IPS DF 6.9 (cell line): ENCODE results near the gene GNB1.

Experiments used
- DNase-seq: peaks from one replicate; pipeline ENCODE4 v3.0.0-alpha.2; 2013; ENCODE audit warnings: low read depth, low spot score
- H3K27ac ChIP-seq: one replicate; pipeline ENCODE4 v1.5.1; 2013; ENCODE audit warnings: low read length, control low read depth
- H3K27me3 ChIP-seq: 2 replicates; pipeline ENCODE4 v1.6.1; 2013; ENCODE audit warnings: mild to moderate bottlenecking, low read length; ENCODE audit not compliant: control insufficient read depth, insufficient read depth
- H3K36me3 ChIP-seq: 2 replicates; pipeline ENCODE4 v1.6.1; 2013; ENCODE audit warnings: low read length; ENCODE audit not compliant: control insufficient read depth, insufficient read depth
- H3K4me1 ChIP-seq: 2 replicates; pipeline ENCODE4 v1.6.1; 2013; ENCODE audit warnings: low read length; ENCODE audit not compliant: control insufficient read depth, insufficient read depth
- H3K4me3 ChIP-seq: 2 replicates; pipeline ENCODE4 v1.5.1; 2013; ENCODE audit warnings: mild to moderate bottlenecking, low read length
- H3K9me3 ChIP-seq: 2 replicates; pipeline ENCODE4 v1.6.1; 2013; ENCODE audit warnings: low read length, inconsistent platforms; ENCODE audit not compliant: control insufficient read depth, insufficient read depth
- WGBS: extraction: QIAGEN DNeasy Blood & Tissue Kit; methylation state at CpG from one replicate; pipeline ENCODE4 v1.1.7; 2013; ENCODE audit warnings: mixed read lengths, missing lambda C conversion rate; ENCODE audit not compliant: insufficient read length, insufficient coverage; 5-methylcytosine and 5-hydroxymethylcytosine counted together

Gene GNB1

DNA sequence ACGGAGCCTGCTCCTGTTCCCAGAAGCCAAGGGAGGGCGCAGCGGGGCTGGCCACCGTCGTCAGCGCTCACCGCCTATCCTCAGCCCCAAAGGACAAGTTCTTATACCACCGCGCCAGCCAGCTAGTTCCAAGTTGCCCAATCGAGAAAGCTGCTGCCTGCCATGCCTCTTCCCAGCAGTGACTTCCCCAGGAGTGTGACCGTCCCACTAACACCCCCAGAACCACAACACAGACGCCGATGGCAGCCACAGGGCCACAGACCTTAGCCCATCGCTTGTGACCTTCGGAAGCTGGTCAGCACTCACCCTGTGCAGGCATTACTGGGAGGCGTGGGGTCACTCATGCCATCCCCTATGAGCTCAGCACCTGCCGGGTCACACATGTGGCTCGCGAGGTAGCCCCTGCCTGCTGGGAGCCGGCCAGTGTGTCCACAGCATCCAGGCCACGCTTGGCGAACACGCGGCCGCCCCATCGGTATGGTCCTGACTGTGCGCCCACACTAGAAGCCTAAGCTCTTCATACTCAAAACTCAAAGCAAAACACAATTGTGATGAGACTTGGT, 132.7 kb downstream of the GNB1 start:
- Histone ChIP-seq H3K9me3 (no peaks in the 10 kb centered on the region), H3K4me1 (no peaks in the 10 kb centered on the region; the same call in 1 of the 2 replicates), H3K4me3 (no peak overlapping the region), H3K27me3 (no peaks in the 10 kb centered on the region), H3K36me3 (peaks cover 59% of the 10 kb centered on the region), H3K27ac (no peak overlapping the region)
- WGBS: no CpG with 5 or more reads among the region's 27 CpGs
- no peak for DNase-seq

GRCh38 chr1:1757422-1758058, 133.3 kb downstream of the GNB1 start:
- H3K4me3 ChIP-seq: no peak overlapping the region
- H3K4me1 ChIP-seq: no peaks in the 10 kb centered on the region; the same call in 1 of the 2 replicates
- DNase-seq: no peak
- H3K27me3 ChIP-seq: no peaks in the 10 kb centered on the region
- H3K9me3 ChIP-seq: no peaks in the 10 kb centered on the region
- H3K36me3 ChIP-seq: peaks cover 61% of the 10 kb centered on the region
- H3K27ac ChIP-seq: no peak overlapping the region
- WGBS: no CpG with 5 or more reads among the region's 25 CpGs

DNA sequence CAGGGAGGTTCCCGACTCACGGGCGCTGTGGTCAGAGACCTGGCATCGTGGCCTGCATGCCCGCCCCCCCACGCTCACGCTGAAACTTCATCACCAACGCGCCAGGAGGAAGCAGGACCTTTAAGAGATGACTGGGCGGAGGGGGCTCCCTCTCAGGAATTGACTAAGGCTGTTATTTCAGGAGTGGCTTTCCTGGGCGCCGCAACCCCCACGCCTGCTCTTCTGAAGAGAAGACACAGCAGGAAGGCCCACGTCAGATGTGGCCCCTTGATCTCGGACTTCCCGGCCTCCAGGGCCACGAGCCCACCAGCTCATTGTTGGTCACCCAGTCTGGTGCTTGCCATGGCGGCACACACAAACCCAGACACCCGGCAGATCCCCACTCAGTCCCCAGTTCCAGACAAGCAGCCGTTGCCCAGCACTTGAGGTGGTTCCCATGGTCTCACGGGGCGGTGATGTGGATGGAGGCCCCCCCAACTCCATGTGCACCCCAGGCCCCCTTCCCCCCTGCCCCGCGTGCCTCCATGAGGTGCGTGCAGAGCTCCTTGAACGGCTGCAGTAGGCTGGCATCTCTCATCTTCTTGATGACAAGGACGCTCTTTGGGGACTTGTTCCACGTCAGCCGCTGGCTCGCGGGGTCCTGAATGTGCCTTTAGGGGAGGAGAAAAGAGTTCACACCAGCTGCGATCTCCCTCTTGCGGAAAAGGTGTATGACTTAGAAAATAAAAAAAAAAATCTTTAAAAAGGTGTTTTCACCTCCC, 134.0 kb downstream of the GNB1 start:
- H3K9me3 ChIP-seq: no peaks in the 10 kb centered on the region
- no peak overlapping the region for H3K4me3 ChIP-seq
- no peak overlapping the region for H3K27ac ChIP-seq
- DNase-seq: no peak
- H3K27me3 ChIP-seq: no peaks in the 10 kb centered on the region
- no CpG with 5 or more reads among the region's 33 CpGs for WGBS
- no peaks in the 10 kb centered on the region; the same call in 1 of the 2 replicates for H3K4me1 ChIP-seq
- H3K36me3 ChIP-seq: peaks cover 62% of the 10 kb centered on the region

GRCh38 chr1:1755852-1756251, 135.0 kb downstream of the GNB1 start:
- Histone ChIP-seq H3K4me1 (no peaks in the 10 kb centered on the region; the same call in 1 of the 2 replicates), H3K36me3 (peaks cover 55% of the 10 kb centered on the region), H3K9me3 (no peaks in the 10 kb centered on the region), H3K4me3 (no peak overlapping the region), H3K27me3 (no peaks in the 10 kb centered on the region), H3K27ac (no peak overlapping the region)
- no peak for DNase-seq
- no CpG with 5 or more reads among the region's 15 CpGs for WGBS

DNA sequence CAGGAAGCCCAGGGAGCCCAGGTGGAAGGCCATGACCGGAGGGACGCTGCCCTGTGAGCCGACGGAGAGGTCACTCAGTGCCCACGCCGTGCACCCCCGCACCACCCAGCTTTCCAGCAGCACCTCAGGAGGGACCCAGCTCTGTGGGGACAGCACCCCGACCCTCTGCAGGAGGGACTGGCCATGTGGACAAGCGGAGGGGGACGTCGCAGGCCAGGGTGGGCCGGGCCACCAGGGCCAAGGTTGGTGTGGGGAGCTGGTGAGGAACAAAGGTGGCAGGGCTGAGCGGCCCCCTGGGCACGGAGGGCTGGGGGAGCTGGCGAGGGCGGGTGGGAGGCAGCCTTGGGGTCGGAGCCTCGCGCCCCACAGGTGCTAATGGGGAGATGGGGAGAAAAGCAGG, 135.5 kb downstream of the GNB1 start:
- H3K36me3 ChIP-seq: peaks cover 52% of the 10 kb centered on the region
- H3K27ac ChIP-seq: no peak overlapping the region
- no CpG with 5 or more reads among the region's 19 CpGs for WGBS

GRCh38 chr1:1754051-1754815, 136.7 kb downstream of the GNB1 start:
- WGBS: no CpG with 5 or more reads among the region's 49 CpGs
- Histone ChIP-seq H3K9me3 (no peaks in the 10 kb centered on the region), H3K4me1 (no peaks in the 10 kb centered on the region; the same call in 1 of the 2 replicates), H3K27ac (no peak overlapping the region), H3K27me3 (no peaks in the 10 kb centered on the region), H3K4me3 (no peak overlapping the region), H3K36me3 (peaks cover 42% of the 10 kb centered on the region)
- DNase-seq: no peak

More for the DNA sequence above, 135.5 kb downstream of the GNB1 start:
- DNase-seq: no peak
- no peak overlapping the region for H3K4me3 ChIP-seq
- no peaks in the 10 kb centered on the region; the same call in 1 of the 2 replicates for H3K4me1 ChIP-seq
- H3K9me3 ChIP-seq: no peaks in the 10 kb centered on the region
- no peaks in the 10 kb centered on the region for H3K27me3 ChIP-seq

- H3K27me3 ChIP-seq: no peaks in the 10 kb centered on the region
- H3K9me3 ChIP-seq: no peaks in the 10 kb centered on the region
- H3K4me1 ChIP-seq: no peaks in the 10 kb centered on the region; the same call in 1 of the 2 replicates
- no peak for DNase-seq
- H3K4me3 ChIP-seq: no peak overlapping the region
- WGBS: no CpG with 5 or more reads among the region's 16 CpGs
- H3K27ac ChIP-seq: no peak overlapping the region
- H3K36me3 ChIP-seq: peaks cover 37% of the 10 kb centered on the region
Measured at GRCh38 chr1:1753607-1754005, 137.3 kb downstream of the GNB1 start.

GRCh38 chr1:1752636-1753606, 138.0 kb downstream of the GNB1 start:
- no peaks in the 10 kb centered on the region; the same call in 1 of the 2 replicates for H3K4me1 ChIP-seq
- no peak overlapping the region for H3K27ac ChIP-seq
- WGBS: no CpG with 5 or more reads among the region's 37 CpGs
- H3K36me3 ChIP-seq: peaks cover 34% of the 10 kb centered on the region
- H3K4me3 ChIP-seq: no peak overlapping the region
- H3K9me3 ChIP-seq: no peaks in the 10 kb centered on the region
- no peak for DNase-seq
- H3K27me3 ChIP-seq: no peaks in the 10 kb centered on the region

- H3K9me3 ChIP-seq: no peaks in the 10 kb centered on the region
- no peak overlapping the region for H3K4me3 ChIP-seq
- no peaks in the 10 kb centered on the region; the same call in 1 of the 2 replicates for H3K4me1 ChIP-seq
- DNase-seq: no peak
- H3K27ac ChIP-seq: no peak overlapping the region
- no peaks in the 10 kb centered on the region for H3K27me3 ChIP-seq
- H3K36me3 ChIP-seq: peaks cover 34% of the 10 kb centered on the region
- WGBS: no CpG with 5 or more reads among the region's 11 CpGs
Measured at GRCh38 chr1:1752190-1752589, 138.7 kb downstream of the GNB1 start.
